Stimulated activated effector memory CD8-positive, alpha-beta T cell treated with anti-CD3 and anti-CD28 coated beads, Interleukin-12 subunit alpha, Interleukin-12 subunit beta, amount 100 ng/mL, for 72 hours (primary cell): ENCODE data around the gene NEGR1.

ENCODE experiments used
- ATAC-seq: fragments of 150-1000 bp; cut with Tn5 transposase; 2 replicates; pipeline ENCODE4 v1.10.0; 2021
- DNase-seq, 2 donors: peaks; one replicate each; pipeline ENCODE4 v3.0.0; 2021 to 2022; ENCODE audit warnings: low spot score in 2 of 2
- H3K27ac Mint-ChIP-seq: one replicate; pipeline ENCODE4 v1.8.0; 2022; ENCODE audit warnings: mild to moderate bottlenecking, mixed read lengths
- H3K36me3 Mint-ChIP-seq: one replicate; pipeline ENCODE4 v1.8.0; 2022; ENCODE audit warnings: mild to moderate bottlenecking, mixed read lengths
- H3K4me1 Mint-ChIP-seq: one replicate; pipeline ENCODE4 v1.8.0; 2022; ENCODE audit warnings: mixed read lengths
- H3K4me3 Mint-ChIP-seq: one replicate; pipeline ENCODE4 v1.8.0; 2022; ENCODE audit warnings: mild to moderate bottlenecking, mixed read lengths
- H3K9me3 Mint-ChIP-seq: one replicate; pipeline ENCODE4 v1.8.0; 2022; ENCODE audit warnings: mixed read lengths

NEGR1 gene

DNA sequence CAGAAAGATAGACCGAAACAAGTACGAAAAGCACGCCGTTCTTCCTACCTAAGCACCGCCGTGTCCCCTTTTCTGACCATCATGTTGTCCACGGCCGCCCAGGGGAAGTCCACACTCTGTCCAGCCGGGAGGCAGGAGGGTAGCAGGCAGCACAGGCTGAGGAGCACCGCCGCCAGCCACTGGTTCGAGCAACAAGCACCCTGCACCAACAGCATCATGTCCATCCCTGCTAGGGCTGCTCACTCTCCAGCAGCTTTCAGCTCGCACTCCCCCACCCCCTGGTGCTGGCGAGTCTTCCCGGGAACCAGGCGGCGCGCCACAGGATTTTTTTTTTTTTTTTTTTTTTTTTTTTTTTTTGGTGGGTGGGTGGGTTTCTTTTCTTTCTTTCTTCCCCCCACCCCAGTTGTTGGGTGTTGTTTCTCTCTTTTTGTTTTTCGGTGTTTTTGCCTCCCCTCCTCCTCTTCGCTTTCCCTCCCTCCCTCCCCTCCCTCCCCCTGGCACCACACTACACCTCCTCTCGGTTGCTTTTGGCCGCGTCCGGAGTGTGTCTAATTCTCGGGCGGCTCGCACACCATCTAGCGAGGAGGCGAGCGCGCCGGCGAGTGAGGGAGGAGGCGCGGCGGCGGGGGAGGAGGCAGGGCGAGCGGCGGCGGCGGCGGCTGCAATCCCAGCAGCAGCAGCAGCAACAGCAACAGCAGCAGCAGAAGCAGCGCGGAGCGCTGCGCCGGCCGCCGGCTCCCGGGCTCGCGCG is at the start of gene NEGR1:
Gene NEGR1 (minus strand): TSS at position 269 of the 751 bp plus-strand sequence.
- Mint-ChIP-seq H3K9me3 (no peaks in the 10 kb centered on the region), H3K27ac (no peak within 1 kb of the TSS), H3K4me3 (no peak within 1 kb of the TSS), H3K4me1 (peaks cover 16% of the 10 kb centered on the region), H3K36me3 (no peaks in the 10 kb centered on the region)
- DNase-seq = no peak
- ATAC-seq = peak; percentile 78

- DNase-seq (no peak), ATAC-seq (no peak)
- no peak overlapping the region for H3K27ac Mint-ChIP-seq
- H3K4me1 Mint-ChIP-seq = no peaks in the 10 kb centered on the region
- no peak overlapping the region for H3K4me3 Mint-ChIP-seq
- peaks cover 6% of the 10 kb centered on the region for H3K9me3 Mint-ChIP-seq
- no peaks in the 10 kb centered on the region for H3K36me3 Mint-ChIP-seq
Measured at GRCh38 chr1:72326494-72326893, 44.2 kb upstream of the NEGR1 start.

DNA sequence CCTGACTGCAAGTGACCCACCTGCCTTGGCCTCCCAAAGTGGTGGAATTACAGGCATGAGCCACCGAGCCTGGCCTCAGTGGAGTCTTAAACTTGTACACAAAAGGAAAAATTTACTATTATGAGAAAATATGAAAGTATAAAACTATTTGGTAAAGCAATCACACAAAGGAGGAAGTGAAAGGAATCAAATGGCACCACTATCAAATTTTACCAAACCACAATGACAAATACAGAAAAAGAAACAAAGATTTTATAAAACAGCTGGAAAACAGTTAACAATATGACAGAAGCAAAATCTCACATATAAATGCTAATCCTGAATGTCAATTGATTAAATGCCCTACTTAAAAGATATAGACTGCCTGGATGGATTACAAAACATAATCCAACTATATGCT is 42.1 kb upstream of the NEGR1 start:
- ATAC-seq (no peak), DNase-seq (no peak)
- no peaks in the 10 kb centered on the region for H3K36me3 Mint-ChIP-seq
- no peak overlapping the region for H3K27ac Mint-ChIP-seq
- H3K4me1 Mint-ChIP-seq = no peaks in the 10 kb centered on the region
- H3K9me3 Mint-ChIP-seq = peaks cover 6% of the 10 kb centered on the region
- H3K4me3 Mint-ChIP-seq = no peak overlapping the region

- Mint-ChIP-seq H3K4me3 (no peak overlapping the region), H3K36me3 (no peaks in the 10 kb centered on the region), H3K27ac (no peak overlapping the region), H3K4me1 (no peaks in the 10 kb centered on the region), H3K9me3 (peaks cover 5% of the 10 kb centered on the region)
- ATAC-seq = no peak
- DNase-seq = no peak
Measured at GRCh38 chr1:72322910-72323309, 40.6 kb upstream of the NEGR1 start.

- no peaks in the 10 kb centered on the region for H3K36me3 Mint-ChIP-seq
- no peaks in the 10 kb centered on the region for H3K4me1 Mint-ChIP-seq
- ATAC-seq (no peak), DNase-seq (no peak)
- no peak overlapping the region for H3K4me3 Mint-ChIP-seq
- H3K9me3 Mint-ChIP-seq = no peaks in the 10 kb centered on the region
- no peak overlapping the region for H3K27ac Mint-ChIP-seq
Measured at GRCh38 chr1:72296501-72296900, 14.2 kb upstream of the NEGR1 start.

DNA sequence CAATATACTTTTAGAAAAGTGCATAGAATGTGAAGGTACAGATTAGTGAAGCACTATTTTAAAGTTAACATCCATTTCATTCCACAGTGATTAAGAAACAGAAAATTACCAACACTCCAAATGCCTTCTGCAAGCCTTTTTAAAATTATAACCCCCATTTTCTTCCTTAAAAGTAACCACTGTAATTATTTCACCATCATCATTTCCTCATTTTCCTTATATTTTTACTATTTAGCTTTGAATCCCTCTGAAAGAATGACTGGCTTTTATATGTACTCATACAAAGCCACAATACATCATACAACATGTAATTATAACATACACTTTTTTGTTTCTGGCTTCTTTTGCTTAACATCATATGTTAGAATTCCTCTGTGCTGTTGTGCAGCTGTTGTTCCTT is 6.5 kb upstream of the NEGR1 start:
- no peak for ATAC-seq

GRCh38 chr1:72286401-72286800 is 4.1 kb upstream of the NEGR1 start:
- Mint-ChIP-seq H3K4me3 (no peak overlapping the region), H3K36me3 (no peaks in the 10 kb centered on the region), H3K9me3 (no peaks in the 10 kb centered on the region), H3K27ac (no peak overlapping the region), H3K4me1 (peaks cover 9% of the 10 kb centered on the region)
- ATAC-seq (no peak), DNase-seq (no peak)

More for the DNA sequence above, 6.5 kb upstream of the NEGR1 start:
- no peak overlapping the region for H3K4me3 Mint-ChIP-seq
- DNase-seq = no peak
- H3K36me3 Mint-ChIP-seq = no peaks in the 10 kb centered on the region
- H3K4me1 Mint-ChIP-seq = no peaks in the 10 kb centered on the region
- no peaks in the 10 kb centered on the region for H3K9me3 Mint-ChIP-seq
- no peak overlapping the region for H3K27ac Mint-ChIP-seq

GRCh38 chr1:72285074-72285425 is 2.7 kb upstream of the NEGR1 start:
- H3K4me3 Mint-ChIP-seq = no peak overlapping the region
- H3K9me3 Mint-ChIP-seq = no peaks in the 10 kb centered on the region
- ATAC-seq (no peak), DNase-seq (no peak)
- peaks cover 16% of the 10 kb centered on the region for H3K4me1 Mint-ChIP-seq
- H3K27ac Mint-ChIP-seq = no peak overlapping the region
- no peaks in the 10 kb centered on the region for H3K36me3 Mint-ChIP-seq

DNA sequence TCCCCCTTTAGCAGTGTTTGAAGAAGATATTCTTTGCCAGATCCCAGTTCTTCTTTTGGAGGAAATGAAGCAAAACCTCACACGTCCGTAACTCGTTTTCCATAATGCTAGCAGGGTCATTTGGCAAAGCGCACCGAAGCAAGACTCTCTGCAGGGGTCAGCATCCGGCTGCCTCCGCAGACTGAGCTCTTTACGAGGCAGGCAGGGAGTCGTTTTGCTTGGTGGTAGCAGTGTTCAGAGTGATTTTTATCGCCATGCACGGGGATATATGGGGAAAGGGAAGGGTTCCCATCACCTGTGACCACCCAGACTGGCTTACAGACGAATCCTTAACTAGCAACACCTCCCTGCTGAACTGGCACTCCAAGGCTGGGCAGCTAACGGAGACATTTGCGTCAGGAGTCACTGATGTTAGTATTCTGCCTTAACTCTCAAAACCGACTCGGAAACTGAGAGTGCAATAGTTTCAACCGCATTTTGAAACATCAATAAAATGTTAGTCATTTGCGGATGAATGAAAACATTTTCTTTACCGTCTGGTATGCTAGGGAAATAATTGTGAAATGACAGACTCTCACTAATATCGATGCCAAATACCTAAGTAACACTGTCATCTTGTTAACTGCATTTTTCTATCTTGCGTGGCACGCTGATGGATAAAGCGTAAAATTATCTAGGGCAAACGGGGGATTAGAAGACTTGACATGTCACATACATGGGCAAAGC is 2.2 kb upstream of the NEGR1 start:
- DNase-seq (no peak), ATAC-seq (peak; percentile 79)
- Mint-ChIP-seq H3K4me1 (peaks cover 16% of the 10 kb centered on the region), H3K9me3 (no peaks in the 10 kb centered on the region), H3K27ac (no peak overlapping the region), H3K4me3 (no peak overlapping the region), H3K36me3 (no peaks in the 10 kb centered on the region)

- peaks cover 16% of the 10 kb centered on the region for H3K4me1 Mint-ChIP-seq
- DNase-seq = no peak
- H3K36me3 Mint-ChIP-seq = no peaks in the 10 kb centered on the region
- H3K9me3 Mint-ChIP-seq = no peaks in the 10 kb centered on the region
- no peak overlapping the region for H3K27ac Mint-ChIP-seq
- no peak overlapping the region for H3K4me3 Mint-ChIP-seq
- no peak for ATAC-seq
Measured at GRCh38 chr1:72284084-72284347, 1.7 kb upstream of the NEGR1 start.

DNA sequence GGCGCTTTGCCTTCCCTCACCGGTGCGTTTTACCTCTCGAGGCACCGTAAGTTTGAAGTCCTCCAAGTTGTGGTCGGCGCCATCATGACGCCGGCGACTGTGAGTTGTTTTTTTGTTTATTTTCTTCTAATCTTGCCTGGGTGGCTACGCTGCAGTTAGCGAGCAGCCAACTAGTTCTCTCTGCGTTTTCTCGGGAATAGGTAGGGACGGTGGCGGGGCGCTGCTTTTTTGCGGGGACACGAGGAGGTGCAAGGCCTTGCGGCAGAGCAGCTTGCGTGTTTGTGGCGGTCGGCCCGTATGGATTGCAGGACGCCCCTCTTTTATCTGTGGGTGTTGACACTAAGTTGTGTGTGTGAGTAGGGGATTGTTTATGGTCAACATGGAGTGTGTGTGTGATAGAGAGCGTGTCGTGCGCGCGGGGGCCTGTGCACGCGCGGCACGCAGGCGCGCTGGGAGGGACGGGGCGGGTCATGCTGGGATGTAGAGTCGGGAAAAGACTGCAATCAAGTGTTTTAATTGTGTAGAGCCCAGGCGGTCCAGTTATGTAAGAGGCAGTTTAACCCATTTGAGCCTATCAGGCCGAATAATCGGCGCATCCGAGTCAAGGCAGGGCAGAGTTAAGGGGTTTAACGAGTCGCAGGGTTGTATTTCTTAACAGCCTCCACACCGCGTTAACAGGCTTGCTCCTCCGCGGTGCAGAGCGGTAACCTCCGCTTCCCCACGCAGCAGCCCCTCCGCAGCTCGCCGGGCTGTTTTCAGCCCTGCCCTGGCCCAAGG is 1.2 kb upstream of the NEGR1 start:
- Mint-ChIP-seq H3K9me3 (no peaks in the 10 kb centered on the region), H3K4me1 (peaks cover 16% of the 10 kb centered on the region), H3K27ac (no peak overlapping the region), H3K4me3 (no peak overlapping the region), H3K36me3 (no peaks in the 10 kb centered on the region)
- ATAC-seq = no peak
- no peak for DNase-seq

DNA sequence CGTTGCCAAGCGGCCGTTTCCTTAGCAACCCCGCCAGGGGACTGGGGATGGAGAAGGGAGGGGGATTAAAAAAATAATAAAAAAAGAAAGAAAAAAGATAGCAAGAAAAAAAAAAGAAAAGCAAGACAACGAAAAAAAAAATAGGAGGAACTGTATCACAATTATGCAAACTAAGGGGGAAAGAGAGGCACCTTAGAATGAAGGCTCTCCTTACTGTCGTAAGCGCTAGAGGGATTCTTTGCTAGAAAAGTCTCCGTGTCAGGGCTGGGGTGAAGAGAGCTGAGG is 625 bp upstream of the NEGR1 start:
- Mint-ChIP-seq H3K4me1 (peaks cover 16% of the 10 kb centered on the region), H3K36me3 (no peaks in the 10 kb centered on the region), H3K9me3 (no peaks in the 10 kb centered on the region), H3K4me3 (no peak overlapping the region), H3K27ac (no peak overlapping the region)
- DNase-seq (no peak), ATAC-seq (no peak)

DNA sequence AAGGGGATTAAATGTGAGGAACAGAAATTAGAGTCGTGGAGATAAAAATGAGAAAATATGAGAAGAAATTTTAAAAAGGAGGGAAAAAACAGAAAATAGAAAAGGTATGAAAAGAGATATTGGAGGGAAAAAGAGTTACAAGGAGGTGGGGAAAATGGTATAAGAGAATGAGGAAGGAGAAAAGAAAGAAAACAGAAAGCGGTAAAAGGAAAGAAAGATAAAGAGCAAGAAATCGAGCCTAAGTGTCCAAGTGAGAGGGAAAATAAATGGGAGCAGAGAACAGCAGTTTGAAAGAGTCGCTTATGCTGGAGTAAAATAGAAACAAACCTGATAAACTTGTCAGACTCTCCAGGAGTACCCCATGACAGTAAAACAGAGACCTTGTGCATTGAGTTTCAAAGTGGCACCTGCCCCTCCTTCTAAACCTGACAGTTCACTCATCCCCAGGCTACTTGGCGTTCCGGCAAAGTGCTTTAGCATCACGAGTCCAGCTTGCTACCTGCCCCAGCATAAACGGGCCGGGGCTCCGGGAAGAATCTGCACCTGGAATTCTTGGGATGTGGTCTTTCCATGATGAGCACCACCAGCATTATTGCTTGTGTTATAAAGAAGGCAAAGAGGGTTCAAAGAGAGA is 585 bp downstream of the NEGR1 start:
- H3K27ac Mint-ChIP-seq = no peak overlapping the region
- no peak overlapping the region for H3K4me3 Mint-ChIP-seq

DNA sequence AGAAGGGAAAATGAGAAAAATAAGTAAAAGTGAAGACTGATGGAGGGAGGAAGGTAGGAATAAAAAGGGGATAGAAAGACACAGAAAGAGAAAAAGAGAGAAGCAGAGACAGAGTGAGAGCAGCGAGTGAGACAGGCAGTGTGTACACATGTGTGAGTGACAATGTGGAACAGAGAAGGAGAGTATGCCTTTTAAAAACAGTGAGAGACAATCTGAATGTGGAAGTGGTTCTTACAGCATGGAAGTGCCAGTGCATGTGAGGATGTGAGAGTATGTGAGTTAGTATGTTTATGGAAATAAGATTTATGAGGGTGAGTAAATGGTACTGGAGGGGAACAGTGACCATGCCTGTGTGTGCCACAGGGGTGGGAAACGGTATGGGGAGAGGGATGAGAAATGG is 1.2 kb downstream of the NEGR1 start:
- no peak overlapping the region for H3K4me3 Mint-ChIP-seq
- no peaks in the 10 kb centered on the region for H3K36me3 Mint-ChIP-seq
- DNase-seq (no peak), ATAC-seq (no peak)
- H3K9me3 Mint-ChIP-seq = peaks cover 4% of the 10 kb centered on the region
- peaks cover 16% of the 10 kb centered on the region for H3K4me1 Mint-ChIP-seq
- H3K27ac Mint-ChIP-seq = no peak overlapping the region

More for the DNA sequence above, 585 bp downstream of the NEGR1 start:
- ATAC-seq (no peak), DNase-seq (no peak)
- H3K36me3 Mint-ChIP-seq = no peaks in the 10 kb centered on the region
- H3K9me3 Mint-ChIP-seq = peaks cover under 1% of the 10 kb centered on the region
- peaks cover 16% of the 10 kb centered on the region for H3K4me1 Mint-ChIP-seq

DNA sequence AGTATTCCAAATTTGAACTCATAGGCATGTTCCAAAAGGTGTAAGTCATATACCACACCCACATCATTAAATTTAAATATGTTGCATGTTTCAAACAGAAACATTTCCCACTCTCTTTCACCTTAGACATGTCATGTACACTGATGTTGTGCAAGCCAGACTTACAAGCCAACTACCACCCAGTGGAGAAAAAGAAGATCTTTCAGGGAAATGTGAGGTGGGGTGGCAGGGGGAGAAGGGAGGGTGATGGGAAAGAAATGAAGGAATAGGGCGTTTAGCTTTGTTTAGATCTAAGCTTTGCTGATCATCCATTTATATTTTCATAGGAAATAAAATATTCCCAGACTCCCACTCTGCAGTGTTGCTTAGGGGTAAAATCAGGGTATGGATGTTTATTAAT is 1.6 kb downstream of the NEGR1 start:
- Mint-ChIP-seq H3K36me3 (no peaks in the 10 kb centered on the region), H3K4me3 (no peak overlapping the region), H3K9me3 (peaks cover 4% of the 10 kb centered on the region), H3K27ac (no peak overlapping the region), H3K4me1 (peaks cover 16% of the 10 kb centered on the region)
- ATAC-seq (no peak), DNase-seq (no peak)

GRCh38 chr1:72280131-72280530 is 2.2 kb downstream of the NEGR1 start:
- ATAC-seq (no peak), DNase-seq (no peak)
- H3K4me3 Mint-ChIP-seq = no peak overlapping the region
- H3K27ac Mint-ChIP-seq = no peak overlapping the region
- H3K36me3 Mint-ChIP-seq = no peaks in the 10 kb centered on the region
- H3K9me3 Mint-ChIP-seq = peaks cover 4% of the 10 kb centered on the region
- H3K4me1 Mint-ChIP-seq = peaks cover 16% of the 10 kb centered on the region
